ENCODE results near the gene BPIFB1.

Gene BPIFB1

GRCh38 chr20:33312583-33312982 lies 29.6 kb downstream of the BPIFB1 start:
- TF ChIP-seq, protein P1, sequence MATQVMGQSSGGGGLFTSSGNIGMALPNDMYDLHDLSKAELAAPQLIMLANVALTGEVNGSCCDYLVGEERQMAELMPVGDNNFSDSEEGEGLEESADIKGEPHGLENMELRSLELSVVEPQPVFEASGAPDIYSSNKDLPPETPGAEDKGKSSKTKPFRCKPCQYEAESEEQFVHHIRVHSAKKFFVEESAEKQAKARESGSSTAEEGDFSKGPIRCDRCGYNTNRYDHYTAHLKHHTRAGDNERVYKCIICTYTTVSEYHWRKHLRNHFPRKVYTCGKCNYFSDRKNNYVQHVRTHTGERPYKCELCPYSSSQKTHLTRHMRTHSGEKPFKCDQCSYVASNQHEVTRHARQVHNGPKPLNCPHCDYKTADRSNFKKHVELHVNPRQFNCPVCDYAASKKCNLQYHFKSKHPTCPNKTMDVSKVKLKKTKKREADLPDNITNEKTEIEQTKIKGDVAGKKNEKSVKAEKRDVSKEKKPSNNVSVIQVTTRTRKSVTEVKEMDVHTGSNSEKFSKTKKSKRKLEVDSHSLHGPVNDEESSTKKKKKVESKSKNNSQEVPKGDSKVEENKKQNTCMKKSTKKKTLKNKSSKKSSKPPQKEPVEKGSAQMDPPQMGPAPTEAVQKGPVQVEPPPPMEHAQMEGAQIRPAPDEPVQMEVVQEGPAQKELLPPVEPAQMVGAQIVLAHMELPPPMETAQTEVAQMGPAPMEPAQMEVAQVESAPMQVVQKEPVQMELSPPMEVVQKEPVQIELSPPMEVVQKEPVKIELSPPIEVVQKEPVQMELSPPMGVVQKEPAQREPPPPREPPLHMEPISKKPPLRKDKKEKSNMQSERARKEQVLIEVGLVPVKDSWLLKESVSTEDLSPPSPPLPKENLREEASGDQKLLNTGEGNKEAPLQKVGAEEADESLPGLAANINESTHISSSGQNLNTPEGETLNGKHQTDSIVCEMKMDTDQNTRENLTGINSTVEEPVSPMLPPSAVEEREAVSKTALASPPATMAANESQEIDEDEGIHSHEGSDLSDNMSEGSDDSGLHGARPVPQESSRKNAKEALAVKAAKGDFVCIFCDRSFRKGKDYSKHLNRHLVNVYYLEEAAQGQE (IDR thresholded peaks at IDR 0.05; ENCODE audit: insufficient replicate concordance, low read depth): no peak
- TF ChIP-seq SPI1 (IDR thresholded peaks at IDR 0.05; ENCODE audit: borderline replicate concordance, low read depth): no peak
- no peak for TF ChIP-seq GABPA (IDR thresholded peaks at IDR 0.05; ENCODE audit: low read depth)
- no peak for TF ChIP-seq POLR2AphosphoS5 (IDR thresholded peaks at IDR 0.05; ENCODE audit: low read depth)
- TF ChIP-seq, protein P2, sequence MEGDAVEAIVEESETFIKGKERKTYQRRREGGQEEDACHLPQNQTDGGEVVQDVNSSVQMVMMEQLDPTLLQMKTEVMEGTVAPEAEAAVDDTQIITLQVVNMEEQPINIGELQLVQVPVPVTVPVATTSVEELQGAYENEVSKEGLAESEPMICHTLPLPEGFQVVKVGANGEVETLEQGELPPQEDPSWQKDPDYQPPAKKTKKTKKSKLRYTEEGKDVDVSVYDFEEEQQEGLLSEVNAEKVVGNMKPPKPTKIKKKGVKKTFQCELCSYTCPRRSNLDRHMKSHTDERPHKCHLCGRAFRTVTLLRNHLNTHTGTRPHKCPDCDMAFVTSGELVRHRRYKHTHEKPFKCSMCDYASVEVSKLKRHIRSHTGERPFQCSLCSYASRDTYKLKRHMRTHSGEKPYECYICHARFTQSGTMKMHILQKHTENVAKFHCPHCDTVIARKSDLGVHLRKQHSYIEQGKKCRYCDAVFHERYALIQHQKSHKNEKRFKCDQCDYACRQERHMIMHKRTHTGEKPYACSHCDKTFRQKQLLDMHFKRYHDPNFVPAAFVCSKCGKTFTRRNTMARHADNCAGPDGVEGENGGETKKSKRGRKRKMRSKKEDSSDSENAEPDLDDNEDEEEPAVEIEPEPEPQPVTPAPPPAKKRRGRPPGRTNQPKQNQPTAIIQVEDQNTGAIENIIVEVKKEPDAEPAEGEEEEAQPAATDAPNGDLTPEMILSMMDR (IDR thresholded peaks at IDR 0.05; ENCODE audit: insufficient read depth, low read length): no peak

GRCh38 chr20:33313686-33314314 lies 30.8 kb downstream of the BPIFB1 start:
- no peak overlapping the region for H3K4me3 ChIP-seq (replicated peaks; ENCODE audit: insufficient read depth, low read length)
- no peak for DNase-seq (ENCODE audit: low read depth in 1 of 2, low spot score in 1 of 2)
- H3K27ac ChIP-seq (replicated peaks): no peak overlapping the region
- TF ChIP-seq SPI1 (IDR thresholded peaks at IDR 0.05; ENCODE audit: borderline replicate concordance, low read depth) (no peak), GABPA (IDR thresholded peaks at IDR 0.05; ENCODE audit: low read depth) (no peak), POLR2AphosphoS5 (IDR thresholded peaks at IDR 0.05; ENCODE audit: low read depth) (no peak)
- TF ChIP-seq, protein P2 (IDR thresholded peaks at IDR 0.05; ENCODE audit: insufficient read depth, low read length): no peak
- TF ChIP-seq, protein P1 (IDR thresholded peaks at IDR 0.05; ENCODE audit: insufficient replicate concordance, low read depth): no peak
- H3K27me3 ChIP-seq (ENCODE audit: insufficient read depth, poor library complexity, severe bottlenecking): no peaks in the 10 kb centered on the region

More at GRCh38 chr20:33312583-33312982, 29.6 kb downstream of the BPIFB1 start:
- no peaks in the 10 kb centered on the region for H3K27me3 ChIP-seq (ENCODE audit: insufficient read depth, poor library complexity, severe bottlenecking)
- H3K4me3 ChIP-seq (replicated peaks; ENCODE audit: insufficient read depth, low read length): no peak overlapping the region
- no peak for DNase-seq (ENCODE audit: low read depth in 1 of 2, low spot score in 1 of 2)
- H3K27ac ChIP-seq (replicated peaks): no peak overlapping the region

DNA sequence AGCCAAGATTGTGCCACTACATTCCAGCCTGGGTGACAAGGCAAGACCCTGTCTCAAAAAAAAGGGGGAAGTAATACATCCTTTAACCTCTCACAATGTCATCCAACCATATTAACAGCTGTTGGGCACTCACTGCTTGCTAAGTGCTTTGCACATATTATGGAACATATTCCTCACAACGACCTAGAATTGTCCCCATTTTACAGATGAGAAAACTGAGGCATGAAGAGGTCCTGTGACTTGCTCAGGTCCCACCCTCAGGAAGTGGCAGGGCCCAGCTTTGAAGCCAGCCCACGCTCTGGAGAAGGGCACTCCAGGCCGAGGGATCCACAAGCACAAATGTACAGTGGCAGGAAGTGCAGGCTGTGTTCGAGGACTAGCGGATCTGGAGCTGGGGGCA lies 33.3 kb downstream of the BPIFB1 start:
- TF ChIP-seq SPI1 (IDR thresholded peaks at IDR 0.05; ENCODE audit: borderline replicate concordance, low read depth): no peak
- TF ChIP-seq, protein P1 (IDR thresholded peaks at IDR 0.05; ENCODE audit: insufficient replicate concordance, low read depth): no peak
- no peak for TF ChIP-seq GABPA (IDR thresholded peaks at IDR 0.05; ENCODE audit: low read depth)
- TF ChIP-seq POLR2AphosphoS5 (IDR thresholded peaks at IDR 0.05; ENCODE audit: low read depth): no peak
- TF ChIP-seq, protein P2 (IDR thresholded peaks at IDR 0.05; ENCODE audit: insufficient read depth, low read length): no peak
- DNase-seq (ENCODE audit: low read depth in 1 of 2, low spot score in 1 of 2): no peak
- H3K27me3 ChIP-seq (ENCODE audit: insufficient read depth, poor library complexity, severe bottlenecking): no peaks in the 10 kb centered on the region
- no peak overlapping the region for H3K4me3 ChIP-seq (replicated peaks; ENCODE audit: insufficient read depth, low read length)
- no peak overlapping the region for H3K27ac ChIP-seq (replicated peaks)

All from HL-60 (cell line).